ENCODE data around the gene IL2RA. TPM values are rescaled to one million over a fixed set of nuclear protein-coding genes. Genes with fewer than 3 reads are reported as not detected.
"Not testable (repeated sequence)": the region's sequence is repeated elsewhere in the genome, so short reads cannot be mapped to it uniquely, and the experiment has no call there.

IL2RA gene
- total RNA-seq, 1 donor: not detected

- H3K4me2 ChIP-seq (ENCODE audit: insufficient read depth, low read length): no peak overlapping the region
- no peak overlapping the region for H3K4me3 ChIP-seq (ENCODE audit: insufficient read depth, low read length)
- no peaks in the 10 kb centered on the region for H4K20me1 ChIP-seq (ENCODE audit: insufficient read depth, low read length)
- H3K27me3 ChIP-seq (ENCODE audit: insufficient read depth, low read length): peaks cover 14% of the 10 kb centered on the region
- TF ChIP-seq, protein P1, sequence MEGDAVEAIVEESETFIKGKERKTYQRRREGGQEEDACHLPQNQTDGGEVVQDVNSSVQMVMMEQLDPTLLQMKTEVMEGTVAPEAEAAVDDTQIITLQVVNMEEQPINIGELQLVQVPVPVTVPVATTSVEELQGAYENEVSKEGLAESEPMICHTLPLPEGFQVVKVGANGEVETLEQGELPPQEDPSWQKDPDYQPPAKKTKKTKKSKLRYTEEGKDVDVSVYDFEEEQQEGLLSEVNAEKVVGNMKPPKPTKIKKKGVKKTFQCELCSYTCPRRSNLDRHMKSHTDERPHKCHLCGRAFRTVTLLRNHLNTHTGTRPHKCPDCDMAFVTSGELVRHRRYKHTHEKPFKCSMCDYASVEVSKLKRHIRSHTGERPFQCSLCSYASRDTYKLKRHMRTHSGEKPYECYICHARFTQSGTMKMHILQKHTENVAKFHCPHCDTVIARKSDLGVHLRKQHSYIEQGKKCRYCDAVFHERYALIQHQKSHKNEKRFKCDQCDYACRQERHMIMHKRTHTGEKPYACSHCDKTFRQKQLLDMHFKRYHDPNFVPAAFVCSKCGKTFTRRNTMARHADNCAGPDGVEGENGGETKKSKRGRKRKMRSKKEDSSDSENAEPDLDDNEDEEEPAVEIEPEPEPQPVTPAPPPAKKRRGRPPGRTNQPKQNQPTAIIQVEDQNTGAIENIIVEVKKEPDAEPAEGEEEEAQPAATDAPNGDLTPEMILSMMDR (IDR thresholded peaks at IDR 0.05; ENCODE audit: extremely low read depth, low read depth, low read length): no peak
- H3K36me3 ChIP-seq (ENCODE audit: insufficient read depth, low read length): no peaks in the 10 kb centered on the region
- H2AFZ ChIP-seq (ENCODE audit: low read length): no peak overlapping the region
- H3K79me2 ChIP-seq (ENCODE audit: insufficient read depth, low read length): no peaks in the 10 kb centered on the region
- no peaks in the 10 kb centered on the region for H3K9me3 ChIP-seq (ENCODE audit: low read depth, low read length)
- DNase-seq (ENCODE audit: insufficient read length, low spot score, missing footprints): no peak
- no peak overlapping the region for H3K27ac ChIP-seq (ENCODE audit: low read depth, low read length)
- peaks cover 16% of the 10 kb centered on the region for H3K4me1 ChIP-seq (ENCODE audit: insufficient read depth, low read length)
Measured at GRCh38 chr10:6005856-6006395, 56.2 kb downstream of the IL2RA start.

GRCh38 chr10:6005161-6005804 is 56.9 kb downstream of the IL2RA start:
- H3K27me3 ChIP-seq (ENCODE audit: insufficient read depth, low read length): peaks cover 18% of the 10 kb centered on the region
- not testable (repeated sequence) for DNase-seq (ENCODE audit: insufficient read length, low spot score, missing footprints); H3K9me3 ChIP-seq (ENCODE audit: low read depth, low read length); H3K4me3 ChIP-seq (ENCODE audit: insufficient read depth, low read length); H2AFZ ChIP-seq (ENCODE audit: low read length); H3K79me2 ChIP-seq (ENCODE audit: insufficient read depth, low read length); H3K36me3 ChIP-seq (ENCODE audit: insufficient read depth, low read length); H4K20me1 ChIP-seq (ENCODE audit: insufficient read depth, low read length); H3K27ac ChIP-seq (ENCODE audit: low read depth, low read length); H3K4me2 ChIP-seq (ENCODE audit: insufficient read depth, low read length)
- H3K4me1 ChIP-seq (ENCODE audit: insufficient read depth, low read length): peaks cover 16% of the 10 kb centered on the region

- H3K79me2 ChIP-seq (ENCODE audit: insufficient read depth, low read length): no peaks in the 10 kb centered on the region
- no peak overlapping the region for H2AFZ ChIP-seq (ENCODE audit: low read length)
- H3K27ac ChIP-seq (ENCODE audit: low read depth, low read length): no peak overlapping the region
- H3K4me3 ChIP-seq (ENCODE audit: insufficient read depth, low read length): no peak overlapping the region
- no peaks in the 10 kb centered on the region for H3K9me3 ChIP-seq (ENCODE audit: low read depth, low read length)
- H4K20me1 ChIP-seq (ENCODE audit: insufficient read depth, low read length): no peaks in the 10 kb centered on the region
- H3K27me3 ChIP-seq (ENCODE audit: insufficient read depth, low read length): peaks cover 31% of the 10 kb centered on the region
- H3K36me3 ChIP-seq (ENCODE audit: insufficient read depth, low read length): no peaks in the 10 kb centered on the region
- H3K4me1 ChIP-seq (ENCODE audit: insufficient read depth, low read length): no peaks in the 10 kb centered on the region
- H3K4me2 ChIP-seq (ENCODE audit: insufficient read depth, low read length): no peak overlapping the region
- no peak for DNase-seq (ENCODE audit: insufficient read length, low spot score, missing footprints)
- TF ChIP-seq, protein P1 (IDR thresholded peaks at IDR 0.05; ENCODE audit: extremely low read depth, low read depth, low read length): no peak
Measured at GRCh38 chr10:6002809-6003510, 59.2 kb downstream of the IL2RA start.

- no peak overlapping the region for H3K4me2 ChIP-seq (ENCODE audit: insufficient read depth, low read length)
- no peak overlapping the region for H3K4me3 ChIP-seq (ENCODE audit: insufficient read depth, low read length)
- H3K4me1 ChIP-seq (ENCODE audit: insufficient read depth, low read length): no peaks in the 10 kb centered on the region
- no peak for DNase-seq (ENCODE audit: insufficient read length, low spot score, missing footprints)
- H3K36me3 ChIP-seq (ENCODE audit: insufficient read depth, low read length): no peaks in the 10 kb centered on the region
- peaks cover 34% of the 10 kb centered on the region for H3K27me3 ChIP-seq (ENCODE audit: insufficient read depth, low read length)
- H3K9me3 ChIP-seq (ENCODE audit: low read depth, low read length): no peaks in the 10 kb centered on the region
- TF ChIP-seq, protein P1 (IDR thresholded peaks at IDR 0.05; ENCODE audit: extremely low read depth, low read depth, low read length): no peak
- H3K79me2 ChIP-seq (ENCODE audit: insufficient read depth, low read length): no peaks in the 10 kb centered on the region
- no peak overlapping the region for H2AFZ ChIP-seq (ENCODE audit: low read length)
- H4K20me1 ChIP-seq (ENCODE audit: insufficient read depth, low read length): no peaks in the 10 kb centered on the region
- H3K27ac ChIP-seq (ENCODE audit: low read depth, low read length): no peak overlapping the region
Measured at GRCh38 chr10:5999440-6000165, 62.6 kb downstream of the IL2RA start.
